Bronchial epithelial cell (primary cell): ENCODE results near the gene SEMA5B. TPM values are rescaled to one million over a fixed set of nuclear protein-coding genes. Genes with fewer than 3 reads are reported as not detected.

Experiments
- DNase-seq: peaks from one replicate; pipeline ENCODE4 v3.0.0-alpha.2; 2010; ENCODE audit warnings: low read depth
- FAIRE-seq: peaks from 2 replicates; lab custom pipeline; 2011; peaks lifted over from hg19 to GRCh38; lab: Jason Lieb, UNC
- H3K27me3 ChIP-seq: 2 replicates; pipeline ENCODE4 v1.5.1; 2011; ENCODE audit warnings: low read length; ENCODE audit not compliant: control insufficient read depth, insufficient read depth
- H3K36me3 ChIP-seq: 2 replicates; pipeline ENCODE4 v1.5.1; 2011; ENCODE audit warnings: low read length; ENCODE audit not compliant: control insufficient read depth, insufficient read depth
- H3K4me3 ChIP-seq: 2 replicates; pipeline ENCODE4 v1.5.1; 2011; ENCODE audit warnings: mild to moderate bottlenecking, low read depth, low read length, control low read depth
- CTCF ChIP-seq: IDR thresholded peaks from 2 replicates; pipeline ENCODE4 v1.5.1; 2011; ENCODE audit warnings: mild to moderate bottlenecking, moderate library complexity, low read length, control low read depth, inconsistent platforms; ENCODE audit not compliant: insufficient read depth, severe bottlenecking
- total RNA-seq: library from RNA; depleted of rRNA; stranded (reverse); fragments of >200 nt; gene quantifications from 2 replicates; pipeline ENCODE4 v1.2.1, GENCODE V29; 2014

SEMA5B gene
- total RNA-seq, 1 donor from 2014 or later: under 0.01 TPM

GRCh38 chr3:122916580-122916979 lies 111.0 kb downstream of the SEMA5B start:
- H3K4me3 ChIP-seq: no peak overlapping the region
- peaks cover 5% of the 10 kb centered on the region for H3K27me3 ChIP-seq
- H3K36me3 ChIP-seq: no peaks in the 10 kb centered on the region
- no peak for DNase-seq
- FAIRE-seq: no peak
- no peak for TF ChIP-seq CTCF

- FAIRE-seq (no peak), DNase-seq (no peak)
- TF ChIP-seq CTCF: no peak
- Histone ChIP-seq H3K36me3 (no peaks in the 10 kb centered on the region), H3K4me3 (no peak overlapping the region), H3K27me3 (peaks cover 2% of the 10 kb centered on the region)
Measured at GRCh38 chr3:122916084-122916483, 111.5 kb downstream of the SEMA5B start.

- no peak for FAIRE-seq
- Histone ChIP-seq H3K27me3 (no peaks in the 10 kb centered on the region), H3K4me3 (no peak overlapping the region), H3K36me3 (no peaks in the 10 kb centered on the region)
- TF ChIP-seq CTCF: no peak
- DNase-seq: no peak
Measured at GRCh38 chr3:122915300-122916055, 112.1 kb downstream of the SEMA5B start.

GRCh38 chr3:122913539-122914100 lies 113.9 kb downstream of the SEMA5B start:
- Histone ChIP-seq H3K27me3 (no peaks in the 10 kb centered on the region), H3K4me3 (no peak overlapping the region), H3K36me3 (no peaks in the 10 kb centered on the region)
- TF ChIP-seq CTCF: no peak
- DNase-seq (no peak), FAIRE-seq (no peak)

GRCh38 chr3:122912772-122913538 lies 114.6 kb downstream of the SEMA5B start:
- H3K36me3 ChIP-seq: no peaks in the 10 kb centered on the region
- FAIRE-seq (no peak), DNase-seq (no peak)
- H3K27me3 ChIP-seq: no peaks in the 10 kb centered on the region
- TF ChIP-seq CTCF: no peak
- H3K4me3 ChIP-seq: no peak overlapping the region
